ENCODE results near the gene GCH1. TPM values are rescaled to one million over a fixed set of nuclear protein-coding genes. Genes with fewer than 3 reads are reported as not detected.
"Not testable (repeated sequence)": the region's sequence is repeated elsewhere in the genome, so short reads cannot be mapped to it uniquely, and the experiment has no call there.

The GCH1 gene
- total RNA-seq, 2 experiments from 2014 or later, result 54.8 to 55.1 TPM

- DNase-seq, result no peak
- H3K36me3 Mint-ChIP-seq (ENCODE audit: low read depth), result no peaks in the 10 kb centered on the region
- H3K27ac Mint-ChIP-seq, result no peak overlapping the region
- no peaks in the 10 kb centered on the region for H3K27me3 Mint-ChIP-seq
- no peaks in the 10 kb centered on the region for H3K9me3 Mint-ChIP-seq
- H3K4me1 Mint-ChIP-seq, result peaks cover 4% of the 10 kb centered on the region
- H3K4me3 Mint-ChIP-seq, result no peak overlapping the region
- ChIA-PET POLR2A (no interaction called here), CTCF (no interaction called here)
These were observed 25.6 kb upstream of the GCH1 start for GRCh38 chr14:54928216-54928615.

- ChIA-PET CTCF (interaction anchor here (0.9 kb wide), 1 partner anchor 9 kb away, joined by 3 read pairs; no protein-coding TSS in a partner anchor), POLR2A (interaction anchor here (0.6 kb wide), 1 partner anchor 38 kb away, joined by 3 read pairs; no protein-coding TSS in a partner anchor)
- no peaks in the 10 kb centered on the region for H3K36me3 Mint-ChIP-seq (ENCODE audit: low read depth)
- H3K27ac Mint-ChIP-seq, result no peak overlapping the region
- DNase-seq, result no peak
- H3K9me3 Mint-ChIP-seq, result no peaks in the 10 kb centered on the region
- no peak overlapping the region for H3K4me3 Mint-ChIP-seq
- no peaks in the 10 kb centered on the region for H3K27me3 Mint-ChIP-seq
- peaks cover 8% of the 10 kb centered on the region for H3K4me1 Mint-ChIP-seq
These were observed 24.9 kb upstream of the GCH1 start for GRCh38 chr14:54927551-54927950.

GRCh38 chr14:54926570-54926969 is 23.9 kb upstream of the GCH1 start:
- peaks cover 13% of the 10 kb centered on the region for H3K4me1 Mint-ChIP-seq
- H3K36me3 Mint-ChIP-seq (ENCODE audit: low read depth); H3K9me3 Mint-ChIP-seq; DNase-seq; H3K27me3 Mint-ChIP-seq; H3K4me3 Mint-ChIP-seq; POLR2A ChIA-PET; H3K27ac Mint-ChIP-seq: not testable (repeated sequence)
- CTCF ChIA-PET, result interaction anchor here (0.9 kb wide), 1 partner anchor 8 kb away, joined by 3 read pairs; no protein-coding TSS in a partner anchor

GRCh38 chr14:54922598-54922997 is 20.0 kb upstream of the GCH1 start:
- Mint-ChIP-seq H3K4me1 (peaks cover 9% of the 10 kb centered on the region), H3K36me3 (ENCODE audit: low read depth) (no peaks in the 10 kb centered on the region), H3K4me3 (no peak overlapping the region), H3K9me3 (no peaks in the 10 kb centered on the region), H3K27me3 (no peaks in the 10 kb centered on the region), H3K27ac (no peak overlapping the region)
- DNase-seq, result no peak
- ChIA-PET POLR2A (no interaction called here), CTCF (interaction anchor here (1.8 to 2.5 kb wide), 2 partner anchors 20 to 32 kb away, joined by 6 to 7 read pairs; partner anchors contain the start of gene GCH1)

GRCh38 chr14:54920052-54920451 is 17.4 kb upstream of the GCH1 start:
- Mint-ChIP-seq H3K9me3 (no peaks in the 10 kb centered on the region), H3K36me3 (ENCODE audit: low read depth) (no peaks in the 10 kb centered on the region), H3K4me3 (no peak overlapping the region), H3K27me3 (peaks cover 2% of the 10 kb centered on the region), H3K27ac (no peak overlapping the region), H3K4me1 (peaks cover 9% of the 10 kb centered on the region)
- DNase-seq, result no peak
- CTCF ChIA-PET, result no interaction called here
- POLR2A ChIA-PET, result no interaction called here

- H3K27ac Mint-ChIP-seq, result no peak overlapping the region
- no peaks in the 10 kb centered on the region for H3K36me3 Mint-ChIP-seq (ENCODE audit: low read depth)
- H3K27me3 Mint-ChIP-seq, result peaks cover 2% of the 10 kb centered on the region
- H3K4me3 Mint-ChIP-seq, result no peak overlapping the region
- ChIA-PET CTCF (interaction anchor here (0.6 kb wide), 1 partner anchor 10 kb away, joined by 4 read pairs; no protein-coding TSS in a partner anchor), POLR2A (no interaction called here)
- no peaks in the 10 kb centered on the region for H3K9me3 Mint-ChIP-seq
- no peak for DNase-seq
- peaks cover 9% of the 10 kb centered on the region for H3K4me1 Mint-ChIP-seq
These were observed 16.7 kb upstream of the GCH1 start for GRCh38 chr14:54919330-54919729.

- Mint-ChIP-seq H3K4me1 (peaks cover 9% of the 10 kb centered on the region), H3K36me3 (ENCODE audit: low read depth) (no peaks in the 10 kb centered on the region), H3K4me3 (no peak overlapping the region), H3K27ac (no peak overlapping the region), H3K9me3 (no peaks in the 10 kb centered on the region), H3K27me3 (peaks cover 2% of the 10 kb centered on the region)
- CTCF ChIA-PET, result interaction anchor here (1.0 to 1.3 kb wide), 2 partner anchors 9 to 16 kb away, joined by 3 to 4 read pairs; partner anchors contain the start of gene GCH1
- no peak for DNase-seq
- POLR2A ChIA-PET, result no interaction called here
These were observed 15.8 kb upstream of the GCH1 start for GRCh38 chr14:54918427-54918826.

GRCh38 chr14:54916101-54916500 is 13.5 kb upstream of the GCH1 start:
- no peak for DNase-seq
- H3K4me1 Mint-ChIP-seq, result no peaks in the 10 kb centered on the region
- H3K4me3 Mint-ChIP-seq, result no peak overlapping the region
- no peaks in the 10 kb centered on the region for H3K9me3 Mint-ChIP-seq
- no peaks in the 10 kb centered on the region for H3K36me3 Mint-ChIP-seq (ENCODE audit: low read depth)
- H3K27ac Mint-ChIP-seq, result no peak overlapping the region
- peaks cover 2% of the 10 kb centered on the region for H3K27me3 Mint-ChIP-seq
- ChIA-PET CTCF (no interaction called here), POLR2A (no interaction called here)

GRCh38 chr14:54909817-54910558 is 7.4 kb upstream of the GCH1 start:
- no peak overlapping the region for H3K27ac Mint-ChIP-seq
- peaks cover 33% of the 10 kb centered on the region for H3K4me1 Mint-ChIP-seq
- peaks cover 16% of the 10 kb centered on the region for H3K36me3 Mint-ChIP-seq (ENCODE audit: low read depth)
- no peak overlapping the region for H3K4me3 Mint-ChIP-seq
- POLR2A ChIA-PET, result no interaction called here
- H3K9me3 Mint-ChIP-seq, result no peaks in the 10 kb centered on the region
- CTCF ChIA-PET, result no interaction called here
- H3K27me3 Mint-ChIP-seq, result no peaks in the 10 kb centered on the region
- no peak for DNase-seq

- DNase-seq, H3K27me3 Mint-ChIP-seq, H3K9me3 Mint-ChIP-seq, POLR2A ChIA-PET, H3K27ac Mint-ChIP-seq, H3K4me3 Mint-ChIP-seq: not testable (repeated sequence)
- H3K4me1 Mint-ChIP-seq, result peaks cover 33% of the 10 kb centered on the region
- CTCF ChIA-PET, result interaction anchor here (0.6 kb wide), 1 partner anchor 11 kb away, joined by 4 read pairs; no protein-coding TSS in a partner anchor
- H3K36me3 Mint-ChIP-seq (ENCODE audit: low read depth), result peaks cover 16% of the 10 kb centered on the region
These were observed 6.3 kb upstream of the GCH1 start for GRCh38 chr14:54908973-54909372.

GRCh38 chr14:54908190-54908589 is 5.6 kb upstream of the GCH1 start:
- ChIA-PET CTCF (no interaction called here), POLR2A (no interaction called here)
- peaks cover 16% of the 10 kb centered on the region for H3K36me3 Mint-ChIP-seq (ENCODE audit: low read depth)
- no peaks in the 10 kb centered on the region for H3K27me3 Mint-ChIP-seq
- H3K4me3 Mint-ChIP-seq, result peak overlapping the region; percentile 59
- H3K27ac Mint-ChIP-seq, result peak overlapping the region; percentile 92
- H3K9me3 Mint-ChIP-seq, result no peaks in the 10 kb centered on the region
- H3K4me1 Mint-ChIP-seq, result peaks cover 35% of the 10 kb centered on the region
- DNase-seq, result peak; percentile 31

- ChIA-PET POLR2A (no interaction called here), CTCF (no interaction called here)
- Mint-ChIP-seq H3K4me3 (no peak overlapping the region), H3K27ac (peak overlapping the region; percentile 52), H3K9me3 (no peaks in the 10 kb centered on the region), H3K4me1 (peaks cover 37% of the 10 kb centered on the region), H3K27me3 (no peaks in the 10 kb centered on the region), H3K36me3 (ENCODE audit: low read depth) (peaks cover 16% of the 10 kb centered on the region)
- DNase-seq, result no peak
These were observed 3.4 kb upstream of the GCH1 start for GRCh38 chr14:54906075-54906474.

GRCh38 chr14:54902143-54902520 is 494 bp downstream of the GCH1 start:
- Mint-ChIP-seq H3K9me3 (no peaks in the 10 kb centered on the region), H3K27ac (peak overlapping the region; percentile 90), H3K4me3 (peak overlapping the region; percentile 84), H3K4me1 (peaks cover 47% of the 10 kb centered on the region), H3K36me3 (ENCODE audit: low read depth) (peaks cover 23% of the 10 kb centered on the region), H3K27me3 (no peaks in the 10 kb centered on the region)
- POLR2A ChIA-PET, result interaction anchor here (1.2 kb wide), 1 partner anchor 505 kb away, joined by 3 read pairs; the partner anchor contains the start of gene CDKN3
- peak; percentile 87 for DNase-seq
- CTCF ChIA-PET, result interaction anchor here (0.6 to 2.4 kb wide), 5 partner anchors 20 to 398 kb away, joined by 3 to 7 read pairs (median 4); partner anchors contain the start of genes SOCS4 and WDHD1
